GM04504 (cell line): Measurements from ENCODE around the gene DISP2.

Experiments
- DNase-seq: peaks from one replicate; pipeline ENCODE4 v3.0.0-alpha.2; 2012; ENCODE audit warnings: low read depth

Gene DISP2

DNA sequence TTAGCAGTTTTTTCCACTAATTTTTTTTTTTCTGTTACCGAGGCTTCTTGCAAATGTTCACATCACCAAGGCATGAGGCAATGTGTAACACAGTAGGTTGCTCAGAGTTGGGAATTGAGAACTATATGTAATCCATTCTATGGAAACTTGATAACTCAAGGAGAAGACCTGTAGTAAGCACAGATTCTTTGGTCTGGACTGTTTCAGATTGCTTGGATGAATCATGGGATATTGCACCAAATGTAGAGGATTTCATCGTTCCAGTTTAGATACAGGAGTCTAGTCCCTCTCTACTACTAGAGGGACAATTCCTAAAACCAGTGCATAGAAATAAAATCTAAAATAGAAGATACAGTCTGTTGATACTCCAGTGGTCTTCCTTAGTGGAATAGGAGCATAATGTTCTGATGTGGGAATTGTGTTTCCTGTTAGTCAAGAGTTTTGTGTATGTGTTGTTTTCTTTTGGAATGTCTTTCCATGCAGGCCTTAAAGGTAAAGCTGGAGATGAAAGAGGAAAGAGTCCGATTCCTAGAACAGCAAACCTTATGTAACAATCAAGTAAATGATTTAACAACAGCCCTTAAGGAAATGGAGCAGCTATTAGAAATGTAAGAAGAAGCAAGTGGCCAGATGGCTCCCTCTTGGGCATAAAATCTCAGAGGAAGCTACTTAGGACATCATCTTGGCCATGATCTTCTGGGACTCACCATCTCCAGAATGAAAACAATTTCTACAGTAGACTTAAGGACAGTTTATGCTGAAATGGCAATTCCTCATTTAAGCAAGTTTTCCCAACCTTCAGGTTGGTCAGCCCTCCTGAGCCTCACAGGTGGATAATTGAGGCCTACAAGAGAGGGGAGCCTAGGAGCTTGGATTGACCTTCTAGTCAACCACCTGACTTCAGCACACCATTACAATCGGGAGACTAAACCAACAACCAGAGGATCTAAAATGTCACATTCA lies 35.2 kb downstream of the DISP2 start:
- DNase-seq, result no peak

DNA sequence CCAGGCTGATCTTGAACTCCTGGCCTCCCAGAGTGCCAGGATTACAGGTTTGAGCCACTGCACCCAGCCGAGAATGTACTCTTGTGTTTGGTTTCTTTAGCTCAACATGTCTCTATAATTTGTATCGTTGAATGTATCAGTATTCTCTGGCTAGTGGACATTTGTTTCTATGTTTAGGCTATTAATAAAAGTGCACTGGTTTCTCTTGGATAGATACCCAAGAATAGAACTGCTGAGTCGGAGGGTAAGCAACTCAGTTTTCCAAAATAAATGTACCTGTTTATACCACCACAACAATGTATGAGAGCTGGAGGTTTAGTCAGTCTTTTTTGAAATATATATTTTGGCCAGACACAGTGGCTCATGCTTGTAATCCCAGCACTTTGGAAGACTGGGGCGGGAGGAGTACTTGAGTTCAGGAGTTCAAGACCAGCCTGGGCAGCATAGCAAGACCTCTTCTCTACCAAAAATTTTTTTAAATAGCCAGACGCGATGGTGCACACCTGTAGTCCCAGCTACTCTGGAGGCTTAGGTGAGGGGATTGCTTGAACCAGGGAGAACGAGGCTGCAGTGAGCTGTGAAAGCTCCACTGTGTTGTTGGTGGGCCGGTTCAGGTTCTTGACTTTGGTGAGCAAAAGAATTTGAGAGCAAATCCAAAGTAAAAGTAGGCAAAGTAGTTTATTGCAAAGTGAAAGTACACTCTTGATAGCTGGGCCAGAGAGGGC lies 39.8 kb downstream of the DISP2 start:
- no peak for DNase-seq

DNA sequence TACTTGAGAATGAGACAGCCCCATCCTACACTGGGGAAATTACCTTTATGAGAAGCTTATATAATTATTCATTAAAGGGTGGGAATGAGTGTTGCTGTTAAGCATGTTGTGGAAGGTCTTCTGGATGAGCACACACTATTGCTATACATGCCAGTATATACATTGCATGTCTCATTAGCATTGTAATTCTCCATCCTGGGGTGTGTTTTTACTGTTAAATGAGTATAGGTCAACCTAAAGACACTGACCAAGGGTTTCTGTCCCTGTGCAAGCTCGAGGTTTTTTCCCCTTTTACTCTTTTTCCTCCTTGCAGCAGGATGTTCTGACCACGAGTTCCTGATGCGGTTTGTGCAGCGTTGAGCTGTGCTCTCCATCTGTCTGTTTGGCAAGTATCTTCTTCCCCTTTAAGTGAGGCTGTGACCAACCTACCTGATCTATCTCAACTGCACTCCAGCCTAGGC lies 40.4 kb downstream of the DISP2 start:
- no peak for DNase-seq

DNA sequence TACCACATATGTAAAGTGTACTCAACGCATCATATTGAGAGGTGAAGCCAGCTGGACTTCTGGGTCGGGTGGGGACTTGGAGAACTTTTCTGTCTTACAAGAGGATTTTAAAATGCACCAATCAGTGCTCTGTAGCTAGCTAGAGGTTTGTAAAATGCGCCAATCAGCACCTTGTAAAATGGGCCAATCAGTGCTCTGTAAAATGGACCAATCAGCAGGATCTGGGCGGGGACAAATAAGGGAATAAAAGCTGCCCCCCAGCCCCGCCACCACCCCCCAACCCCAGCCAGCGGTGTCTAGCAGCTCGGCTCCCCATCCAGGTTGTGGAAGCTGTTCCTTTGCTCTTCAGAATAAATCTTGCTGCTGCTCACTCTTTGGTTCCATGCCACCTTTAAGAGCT lies 41.4 kb downstream of the DISP2 start:
- DNase-seq, result no peak

DNA sequence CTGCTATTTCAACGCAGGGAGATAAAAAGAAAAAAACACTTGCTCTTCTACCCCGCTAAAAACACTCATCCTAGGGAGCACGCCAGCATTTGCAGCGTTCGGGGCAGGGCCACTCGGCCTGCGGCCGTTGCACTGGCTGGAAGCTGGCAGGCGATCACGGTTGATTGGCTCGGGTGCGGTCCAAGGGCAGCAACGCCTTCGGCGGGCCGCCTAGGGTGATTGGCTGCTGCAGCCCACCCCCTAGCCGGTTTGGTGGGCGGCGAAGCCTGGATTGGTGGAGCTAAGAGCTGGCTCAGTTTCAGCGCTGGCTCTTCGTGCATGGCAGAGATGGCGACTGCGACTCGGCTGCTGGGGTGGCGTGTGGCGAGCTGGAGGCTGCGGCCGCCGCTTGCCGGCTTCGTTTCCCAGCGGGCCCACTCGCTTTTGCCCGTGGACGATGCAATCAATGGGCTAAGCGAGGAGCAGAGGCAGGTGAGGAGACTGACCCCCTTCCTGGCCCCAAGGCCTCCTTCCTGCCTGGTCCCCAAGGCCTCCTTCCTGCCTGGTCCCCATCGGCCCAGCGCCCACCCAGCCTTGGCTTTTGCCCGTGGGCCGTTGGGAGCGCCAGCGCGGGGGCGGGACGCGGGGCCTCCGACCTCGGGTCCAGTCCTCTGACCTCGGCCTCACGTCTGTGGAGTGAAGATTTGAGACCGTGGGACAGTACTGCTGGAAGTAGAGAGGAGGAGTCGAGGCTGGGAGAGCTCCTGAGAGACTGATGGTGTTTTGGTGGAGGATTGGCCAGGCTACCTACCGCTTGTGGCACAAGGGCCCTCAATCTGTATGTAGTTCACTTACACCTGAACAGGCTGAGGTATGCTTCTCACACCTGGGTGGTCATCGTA lies 47.7 kb downstream of the DISP2 start, which contains the start of gene IVD:
TSS of gene IVD (plus strand) at position 295 of the 881 bp plus-strand sequence. CDS start at position 328, 33 bp downstream.
- DNase-seq, result peak; percentile 92

DNA sequence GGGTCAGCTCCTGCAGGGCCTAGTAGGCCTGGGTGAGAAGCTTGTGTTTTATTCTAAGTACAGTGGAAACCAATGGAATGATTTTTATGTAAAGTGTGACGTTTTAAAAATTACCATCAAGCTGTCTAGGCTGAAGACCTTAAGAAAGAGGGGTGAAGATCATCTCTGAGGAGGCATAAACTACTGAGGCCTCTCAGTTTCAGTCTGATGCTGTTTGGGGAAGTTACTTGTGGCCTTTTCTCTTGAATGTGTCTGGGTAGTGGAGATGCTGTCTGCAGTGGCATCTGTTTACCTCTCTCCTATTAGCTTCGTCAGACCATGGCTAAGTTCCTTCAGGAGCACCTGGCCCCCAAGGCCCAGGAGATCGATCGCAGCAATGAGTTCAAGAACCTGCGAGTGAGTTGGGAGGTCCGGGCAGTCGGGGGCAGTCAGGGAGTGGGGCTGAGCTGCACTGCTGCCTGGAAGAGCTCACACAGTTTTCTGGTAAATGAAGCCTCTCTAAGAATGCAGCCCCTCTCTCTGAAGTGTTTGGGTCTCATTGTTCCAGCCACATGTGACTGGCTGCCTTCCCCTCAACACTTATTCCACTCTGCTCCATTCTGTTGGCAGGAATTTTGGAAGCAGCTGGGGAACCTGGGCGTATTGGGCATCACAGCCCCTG lies 49.4 kb downstream of the DISP2 start:
- DNase-seq, result no peak

DNA sequence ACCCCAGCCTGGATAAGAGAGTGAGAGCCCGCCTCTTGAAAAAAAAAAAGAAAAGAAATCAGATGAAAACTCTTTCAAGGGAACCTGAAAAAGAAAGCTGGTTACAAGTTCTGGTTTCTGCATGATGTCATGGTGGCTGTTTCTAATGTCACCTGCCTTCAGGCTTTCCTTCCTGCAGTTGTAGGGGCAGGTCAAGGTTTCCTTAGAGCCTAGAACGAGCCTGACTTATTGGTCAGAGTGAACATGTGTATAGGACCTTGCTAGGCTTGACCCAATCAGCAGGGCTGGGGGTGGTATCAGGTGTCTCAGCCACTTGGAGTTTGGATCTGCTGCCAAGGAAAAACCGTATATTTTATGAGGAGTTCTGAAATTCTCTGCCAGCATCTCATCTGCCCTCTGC lies 51.3 kb downstream of the DISP2 start:
- no peak for DNase-seq

DNA sequence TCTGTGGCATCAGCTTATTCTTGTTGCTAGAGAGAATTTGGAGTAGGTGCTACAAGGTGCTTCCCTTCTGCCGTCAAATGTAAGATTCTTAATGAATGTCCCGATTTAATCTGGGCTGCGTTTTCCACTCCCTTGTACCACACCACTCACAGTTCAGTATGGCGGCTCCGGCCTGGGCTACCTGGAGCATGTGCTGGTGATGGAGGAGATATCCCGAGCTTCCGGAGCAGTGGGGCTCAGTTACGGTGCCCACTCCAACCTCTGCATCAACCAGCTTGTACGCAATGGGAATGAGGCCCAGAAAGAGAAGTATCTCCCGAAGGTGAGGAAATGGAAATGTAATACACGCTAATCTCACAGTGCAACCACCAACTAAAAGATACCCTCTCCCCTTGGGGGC lies 52.5 kb downstream of the DISP2 start:
- no peak for DNase-seq

DNA sequence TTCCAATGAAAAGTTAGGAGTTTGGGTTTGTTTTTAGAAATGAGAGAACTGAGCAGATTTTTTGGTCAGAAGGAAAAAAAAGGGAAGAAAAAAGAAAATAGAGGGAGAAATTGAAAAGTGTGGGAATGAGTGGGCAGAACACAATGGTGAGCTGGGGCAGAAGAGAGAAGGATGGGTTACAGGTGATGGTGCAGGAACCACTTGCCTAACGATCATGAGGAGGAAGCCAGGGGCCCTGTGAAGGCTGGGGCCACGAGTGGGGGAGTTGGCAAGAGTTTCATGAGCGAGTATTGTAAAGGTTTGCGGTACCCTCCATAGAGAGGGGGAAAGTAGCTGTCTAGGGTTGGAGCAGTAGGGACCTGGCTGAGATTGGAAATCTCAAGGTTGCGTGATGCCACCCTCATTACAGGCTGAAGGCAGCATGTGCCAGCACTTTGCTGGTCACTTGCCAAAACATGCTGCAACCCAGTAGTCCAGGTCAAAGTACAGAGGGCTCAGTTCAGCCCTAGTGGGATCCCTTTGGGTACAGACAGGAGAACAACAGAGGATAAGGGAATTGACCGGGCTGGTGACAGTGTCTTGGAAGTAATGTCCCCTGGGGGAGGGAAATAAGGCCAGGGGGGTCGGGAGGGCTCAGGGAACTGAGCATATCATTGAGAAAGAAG lies 54.2 kb downstream of the DISP2 start:
- DNase-seq, result no peak

DNA sequence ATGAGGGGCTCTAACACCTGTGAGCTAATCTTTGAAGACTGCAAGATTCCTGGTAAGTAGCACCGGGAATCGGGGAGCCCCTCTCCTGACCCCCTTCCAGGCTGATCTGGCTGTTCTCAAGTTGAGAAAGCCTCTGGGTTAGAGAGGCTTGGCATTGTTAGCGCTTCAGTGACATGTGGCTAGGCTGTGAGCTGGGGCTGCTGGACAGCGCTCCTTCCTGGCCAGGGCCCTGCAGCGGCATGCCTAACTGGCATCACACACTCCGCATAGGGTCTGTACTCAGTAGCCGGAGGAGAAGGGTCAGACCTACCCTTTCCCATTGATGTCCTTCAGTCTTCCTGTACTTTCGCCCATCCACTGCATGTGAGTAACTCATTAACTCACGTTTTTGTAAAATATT lies 55.0 kb downstream of the DISP2 start:
- DNase-seq, result no peak

DNA sequence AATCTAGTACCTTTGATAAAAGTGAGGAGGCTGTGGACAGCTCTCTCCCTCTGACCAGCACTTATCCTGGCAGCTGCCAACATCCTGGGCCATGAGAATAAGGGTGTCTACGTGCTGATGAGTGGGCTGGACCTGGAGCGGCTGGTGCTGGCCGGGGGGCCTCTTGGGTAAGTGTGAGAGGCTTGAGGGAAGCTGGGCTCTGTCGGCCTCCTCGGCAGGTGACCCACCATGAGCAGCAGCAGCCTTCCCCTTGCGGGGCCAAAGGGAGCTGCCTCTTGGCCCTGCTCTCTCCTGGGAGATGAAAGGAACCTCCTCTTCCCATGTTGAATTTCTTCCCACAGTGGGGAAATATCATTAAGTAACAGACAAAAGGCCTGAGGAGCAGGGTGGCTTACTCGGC lies 56.8 kb downstream of the DISP2 start:
- DNase-seq, result no peak

DNA sequence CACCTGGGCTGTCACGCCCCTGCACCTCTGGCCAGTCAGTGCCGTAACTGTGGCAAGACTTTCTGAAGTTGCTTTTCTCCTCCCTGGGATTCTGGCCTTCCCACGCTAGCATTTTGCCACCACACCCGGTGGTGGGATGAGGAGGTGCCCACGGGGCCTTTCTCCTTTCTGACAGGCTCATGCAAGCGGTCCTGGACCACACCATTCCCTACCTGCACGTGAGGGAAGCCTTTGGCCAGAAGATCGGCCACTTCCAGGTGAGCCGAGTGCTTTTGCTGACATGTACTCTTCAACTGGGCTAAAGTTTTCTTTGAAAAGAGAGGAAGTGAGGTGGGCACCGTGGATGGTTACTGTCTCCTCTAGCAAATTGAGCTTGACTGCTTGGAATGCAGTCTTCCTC lies 57.2 kb downstream of the DISP2 start:
- DNase-seq, result no peak

DNA sequence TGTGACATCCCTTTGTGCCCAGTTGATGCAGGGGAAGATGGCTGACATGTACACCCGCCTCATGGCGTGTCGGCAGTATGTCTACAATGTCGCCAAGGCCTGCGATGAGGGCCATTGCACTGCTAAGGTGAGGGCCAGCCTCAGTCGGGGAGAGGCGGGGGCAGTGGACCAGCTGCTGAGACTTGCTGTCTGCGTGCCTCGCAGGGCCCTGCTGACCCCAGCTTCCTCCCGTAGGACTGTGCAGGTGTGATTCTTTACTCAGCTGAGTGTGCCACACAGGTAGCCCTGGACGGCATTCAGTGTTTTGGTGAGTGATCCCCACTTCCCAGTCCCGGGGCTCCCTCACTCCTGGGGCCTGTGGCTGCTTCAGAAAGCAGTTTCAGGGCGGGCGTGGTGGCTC lies 58.0 kb downstream of the DISP2 start:
- no peak for DNase-seq

DNA sequence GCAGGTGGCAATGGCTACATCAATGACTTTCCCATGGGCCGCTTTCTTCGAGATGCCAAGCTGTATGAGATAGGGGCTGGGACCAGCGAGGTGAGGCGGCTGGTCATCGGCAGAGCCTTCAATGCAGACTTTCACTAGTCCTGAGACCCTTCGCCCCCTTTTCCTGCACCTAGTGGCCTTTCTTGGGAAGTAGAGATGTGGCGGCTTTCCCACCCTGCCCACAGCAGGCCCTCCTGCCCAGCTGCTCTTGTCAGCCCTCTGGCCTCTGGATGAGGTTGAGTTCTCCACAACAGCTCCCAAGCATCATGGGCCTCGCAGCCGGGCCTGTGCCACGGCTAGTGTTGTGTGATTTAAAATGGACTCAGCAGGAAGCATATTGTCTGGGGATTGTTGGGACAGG lies 60.1 kb downstream of the DISP2 start:
- no peak for DNase-seq

DNA sequence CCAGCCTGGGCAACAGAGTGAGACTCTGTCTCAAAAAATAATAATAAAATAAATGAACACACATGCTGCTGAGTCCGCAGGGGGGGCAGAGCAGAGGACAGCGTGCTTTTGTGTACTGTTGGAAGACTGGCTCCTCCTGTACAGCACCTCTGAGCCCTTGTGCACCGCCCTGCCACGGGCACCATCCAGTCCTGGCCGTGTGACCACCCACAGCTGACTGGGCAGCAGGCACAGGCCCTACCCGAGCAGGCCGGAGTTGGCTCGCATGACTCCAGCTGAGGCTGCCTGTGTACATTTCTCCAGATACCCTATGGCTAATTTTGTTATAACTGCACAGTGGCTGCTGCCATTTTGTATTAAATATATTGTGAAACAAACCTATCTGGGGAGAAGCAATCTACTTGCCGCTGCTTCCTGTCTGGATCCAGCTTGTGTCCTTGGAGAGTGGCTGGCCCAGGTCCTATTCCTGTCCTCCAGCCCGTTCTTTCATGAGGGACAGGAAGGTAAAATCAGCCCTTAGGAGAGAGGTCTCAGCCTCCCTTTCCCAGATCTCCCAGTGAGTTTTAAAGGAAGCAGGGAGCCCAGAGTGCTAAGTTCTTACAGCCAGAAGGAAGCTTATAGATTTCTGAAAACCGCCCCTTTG lies 62.2 kb downstream of the DISP2 start:
- no peak for DNase-seq

DNA sequence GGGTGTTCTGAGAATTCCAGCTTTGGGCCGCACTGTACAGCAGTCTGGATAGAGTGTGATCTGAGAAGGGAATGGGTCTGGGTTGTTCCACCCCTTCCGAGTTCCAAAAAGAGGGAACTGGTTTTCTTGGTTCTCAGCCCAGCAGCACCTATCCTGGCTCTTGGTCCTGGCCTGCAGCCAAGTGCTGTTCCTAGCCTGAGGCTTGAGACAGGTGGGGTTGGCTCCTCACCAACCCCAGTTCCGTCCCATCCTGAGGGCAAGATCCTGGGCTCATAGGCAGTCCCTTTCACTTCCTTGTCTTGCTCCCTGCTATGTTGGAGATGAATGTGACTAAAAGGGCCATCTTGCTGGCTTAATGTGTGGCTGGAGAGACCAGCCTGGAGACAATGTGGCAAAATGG lies 62.8 kb downstream of the DISP2 start:
- no peak for DNase-seq

DNA sequence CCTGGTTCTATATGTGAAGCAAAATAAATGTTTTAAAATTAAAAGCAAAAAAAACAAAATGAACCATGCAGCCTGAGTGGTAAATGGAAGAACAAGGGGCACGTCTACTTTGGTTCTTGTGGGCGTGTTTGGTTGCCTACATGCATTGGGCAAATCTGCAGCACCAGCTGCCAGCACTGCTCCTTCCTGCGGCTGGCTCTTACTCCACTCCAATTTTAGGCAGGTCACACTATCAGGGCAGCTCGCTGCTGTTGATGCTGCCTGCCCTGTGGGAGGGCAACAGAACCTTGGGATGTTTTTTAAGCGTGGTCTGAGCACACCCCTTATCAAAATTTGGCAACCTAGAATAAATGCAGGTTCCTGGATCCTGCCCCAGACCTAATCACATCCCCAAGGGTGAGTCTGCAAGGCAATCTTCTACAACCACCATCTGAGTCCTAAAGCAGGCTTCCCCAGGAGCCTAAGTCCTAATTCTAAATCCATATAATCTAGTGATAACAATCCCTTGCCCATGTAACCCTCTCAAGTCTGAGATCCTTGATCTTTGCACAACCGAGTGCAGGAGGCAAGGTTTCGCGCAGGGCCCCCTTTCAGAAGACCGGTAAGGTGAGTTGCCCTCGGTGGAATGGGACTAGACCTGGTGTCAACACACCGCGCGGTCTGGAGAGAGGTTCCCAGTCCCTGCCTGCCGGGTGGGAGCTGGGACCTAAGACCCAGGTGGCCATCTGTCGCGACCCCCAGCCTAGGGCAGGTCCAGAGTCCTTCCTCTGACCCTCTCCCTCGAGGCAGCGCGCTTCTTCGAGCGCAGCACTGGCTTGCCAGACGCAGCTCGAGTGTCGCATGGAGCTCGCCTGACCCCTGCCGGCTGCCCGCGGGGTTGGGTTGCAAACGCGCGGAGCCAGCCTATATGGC lies 63.5 kb downstream of the DISP2 start:
- no peak for DNase-seq

DNA sequence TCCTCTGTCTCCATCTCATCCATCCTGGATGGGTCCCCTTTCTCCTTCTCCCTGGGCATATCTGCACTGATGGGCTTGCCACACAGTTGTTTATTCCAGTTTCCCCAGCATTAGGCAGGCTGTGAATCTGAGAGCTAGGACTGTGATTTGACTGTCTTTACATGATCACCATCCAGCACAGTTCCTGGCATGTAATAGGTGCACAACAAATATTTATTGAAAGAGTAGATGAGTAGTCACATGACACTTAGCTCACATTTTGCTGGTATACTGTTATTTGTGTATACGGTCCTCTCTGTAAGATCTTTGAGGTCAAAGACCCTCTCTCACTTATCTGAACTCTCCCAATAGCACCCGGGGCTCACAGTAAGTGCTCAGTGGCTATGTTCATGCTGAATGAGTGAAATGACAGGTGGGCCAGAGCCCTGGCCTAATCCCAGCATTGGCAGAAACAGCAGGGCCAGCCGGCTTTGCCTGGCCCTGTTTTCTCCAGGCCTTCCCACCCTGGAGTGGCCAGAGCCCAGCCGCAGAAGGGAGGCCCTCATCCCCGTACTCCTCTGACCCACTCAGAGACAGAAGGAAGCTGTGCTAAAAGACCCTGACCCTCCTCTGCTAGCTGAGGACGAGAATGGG lies 66.6 kb downstream of the DISP2 start:
- no peak for DNase-seq

DNA sequence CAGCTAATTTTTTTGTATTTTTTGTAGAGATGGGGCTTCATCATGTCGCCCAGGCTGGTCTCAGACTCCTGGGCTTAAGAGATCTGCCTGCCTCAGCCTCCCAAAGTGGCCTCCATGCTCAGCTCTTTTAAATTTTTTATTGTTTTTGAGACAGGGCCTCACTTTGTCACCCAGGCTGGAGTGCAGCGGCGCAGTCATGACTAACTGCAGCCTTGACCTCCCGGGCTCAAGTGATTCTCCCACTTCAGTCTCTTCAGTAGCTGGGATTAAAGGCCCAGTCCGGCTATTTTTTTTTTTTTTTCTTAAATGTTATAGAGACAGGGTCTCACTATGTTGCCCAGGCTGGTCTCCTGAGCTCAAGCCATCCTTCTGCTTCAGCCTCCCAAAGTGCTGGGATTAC lies 67.7 kb downstream of the DISP2 start:
- no peak for DNase-seq
